ENCODE results near the gene RAI1.

RAI1 gene

DNA sequence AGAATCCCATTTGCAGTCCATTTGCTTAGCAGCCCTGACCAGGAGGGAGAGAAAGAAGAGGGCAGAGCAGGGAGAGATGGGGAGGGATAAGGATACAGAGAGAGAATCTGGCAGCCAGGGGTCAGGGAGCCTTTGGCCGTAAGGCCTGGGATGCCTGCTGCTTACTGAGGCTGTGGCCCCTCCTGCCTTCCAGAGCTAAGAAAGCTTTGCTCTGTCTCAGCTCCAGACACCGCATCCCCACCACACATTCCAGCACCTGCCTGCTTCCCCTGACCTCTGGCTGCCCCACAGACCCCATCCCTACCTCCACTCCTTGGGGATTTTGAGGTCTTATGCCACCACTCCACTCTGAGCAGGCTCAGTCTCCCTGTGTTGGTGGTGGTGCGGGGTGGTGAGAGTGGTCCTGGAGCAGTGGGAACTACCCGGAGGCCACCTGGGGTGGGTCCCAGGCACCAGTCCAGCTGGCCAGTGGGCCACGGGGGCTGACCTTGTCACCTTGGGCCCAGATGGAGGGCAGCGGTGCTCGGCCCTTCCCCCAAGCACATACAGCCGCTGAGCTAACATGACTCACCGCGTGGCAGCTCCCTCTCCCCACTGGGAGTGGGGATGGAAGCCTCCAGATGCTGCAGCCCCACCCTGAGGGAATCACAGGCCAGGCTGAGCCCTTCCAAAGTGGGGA is 58.3 kb downstream of the RAI1 start:
- H3K4me3 ChIP-seq (ENCODE audit: low read depth, low read length): no peak overlapping the region
- TF ChIP-seq, protein P1, sequence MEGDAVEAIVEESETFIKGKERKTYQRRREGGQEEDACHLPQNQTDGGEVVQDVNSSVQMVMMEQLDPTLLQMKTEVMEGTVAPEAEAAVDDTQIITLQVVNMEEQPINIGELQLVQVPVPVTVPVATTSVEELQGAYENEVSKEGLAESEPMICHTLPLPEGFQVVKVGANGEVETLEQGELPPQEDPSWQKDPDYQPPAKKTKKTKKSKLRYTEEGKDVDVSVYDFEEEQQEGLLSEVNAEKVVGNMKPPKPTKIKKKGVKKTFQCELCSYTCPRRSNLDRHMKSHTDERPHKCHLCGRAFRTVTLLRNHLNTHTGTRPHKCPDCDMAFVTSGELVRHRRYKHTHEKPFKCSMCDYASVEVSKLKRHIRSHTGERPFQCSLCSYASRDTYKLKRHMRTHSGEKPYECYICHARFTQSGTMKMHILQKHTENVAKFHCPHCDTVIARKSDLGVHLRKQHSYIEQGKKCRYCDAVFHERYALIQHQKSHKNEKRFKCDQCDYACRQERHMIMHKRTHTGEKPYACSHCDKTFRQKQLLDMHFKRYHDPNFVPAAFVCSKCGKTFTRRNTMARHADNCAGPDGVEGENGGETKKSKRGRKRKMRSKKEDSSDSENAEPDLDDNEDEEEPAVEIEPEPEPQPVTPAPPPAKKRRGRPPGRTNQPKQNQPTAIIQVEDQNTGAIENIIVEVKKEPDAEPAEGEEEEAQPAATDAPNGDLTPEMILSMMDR (IDR thresholded peaks at IDR 0.05; ENCODE audit: borderline replicate concordance, insufficient read depth, low read depth, low read length): no peak

GRCh38 chr17:17740615-17741348 is 59.5 kb downstream of the RAI1 start:
- TF ChIP-seq, protein P1 (IDR thresholded peaks at IDR 0.05; ENCODE audit: borderline replicate concordance, insufficient read depth, low read depth, low read length): no peak
- H3K4me3 ChIP-seq (ENCODE audit: low read depth, low read length): no peak overlapping the region

DNA sequence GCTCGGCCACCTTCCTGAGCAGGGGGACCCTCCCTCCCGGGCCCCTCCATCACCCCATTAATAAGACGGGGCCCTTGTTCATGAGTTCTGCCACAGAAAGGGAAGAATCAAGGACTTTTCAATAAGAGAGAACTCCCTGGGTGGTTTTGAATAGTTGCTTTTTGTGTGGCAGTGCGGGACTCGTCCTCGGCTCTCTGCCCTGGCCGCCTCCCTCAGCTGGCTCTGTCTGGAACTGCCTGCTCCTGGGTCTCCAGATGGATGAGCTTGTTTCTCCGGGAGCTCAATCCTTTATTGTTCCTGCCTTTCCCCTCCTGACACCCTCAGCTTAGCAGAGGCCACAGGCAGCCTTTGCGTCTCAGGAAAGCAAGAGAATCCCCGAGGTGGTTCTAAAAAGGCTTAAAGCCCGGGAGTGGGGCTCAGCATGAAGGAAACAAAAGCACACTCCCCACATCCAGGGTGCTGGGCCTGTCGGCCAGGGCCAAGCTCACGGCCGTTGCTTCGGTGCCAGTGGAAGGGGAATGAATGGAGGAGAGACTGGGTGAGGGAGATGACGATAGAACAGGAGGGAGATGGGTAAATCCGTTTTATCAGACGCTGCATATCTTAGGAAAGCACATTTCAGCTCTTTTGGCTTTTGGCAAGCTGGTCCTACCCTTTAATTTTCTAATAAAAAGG is 60.2 kb downstream of the RAI1 start:
- TF ChIP-seq, protein P1 (IDR thresholded peaks at IDR 0.05; ENCODE audit: borderline replicate concordance, insufficient read depth, low read depth, low read length): no peak
- H3K4me3 ChIP-seq (ENCODE audit: low read depth, low read length): no peak overlapping the region

DNA sequence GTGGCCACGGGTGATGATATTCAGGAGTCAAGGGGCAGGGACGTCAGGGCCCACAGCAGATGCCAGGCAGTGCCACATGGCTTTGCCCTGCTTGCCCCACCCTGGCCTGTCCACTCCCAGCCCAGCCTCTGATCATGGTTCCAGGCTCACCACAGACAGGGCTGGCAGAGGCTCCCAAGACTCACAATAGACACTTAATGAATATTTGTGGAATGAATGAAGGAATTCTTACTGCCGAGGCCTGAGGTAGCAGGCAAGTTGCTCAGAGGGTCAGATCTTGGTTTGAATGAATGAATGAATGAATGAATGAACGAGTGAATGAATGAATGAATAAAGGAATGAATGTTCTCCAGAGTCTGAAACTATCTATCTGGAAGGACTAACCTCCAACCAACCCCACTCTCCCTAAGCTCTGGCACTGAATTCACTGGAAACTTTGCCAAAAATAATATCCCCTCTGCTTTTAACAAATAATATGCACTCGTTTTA is 60.9 kb downstream of the RAI1 start:
- TF ChIP-seq, protein P1 (IDR thresholded peaks at IDR 0.05; ENCODE audit: borderline replicate concordance, insufficient read depth, low read depth, low read length): no peak
- no peak overlapping the region for H3K4me3 ChIP-seq (ENCODE audit: low read depth, low read length)

- H3K4me3 ChIP-seq (ENCODE audit: low read depth, low read length): no peak overlapping the region
- TF ChIP-seq, protein P1 (IDR thresholded peaks at IDR 0.05; ENCODE audit: borderline replicate concordance, insufficient read depth, low read depth, low read length): no peak
These were observed 61.6 kb downstream of the RAI1 start for GRCh38 chr17:17742688-17743390.

- H3K4me3 ChIP-seq (ENCODE audit: low read depth, low read length): no peak overlapping the region
- TF ChIP-seq, protein P1 (IDR thresholded peaks at IDR 0.05; ENCODE audit: borderline replicate concordance, insufficient read depth, low read depth, low read length): no peak
These were observed 62.3 kb downstream of the RAI1 start for GRCh38 chr17:17743391-17744112.

Measured in GM12875 (cell line).